ENCODE measurements around the gene CCNY. TPM values are rescaled to one million over a fixed set of nuclear protein-coding genes. Genes with fewer than 3 reads are reported as not detected.

The CCNY gene
- total and polyA plus RNA-seq, 2 of the 13 experiments (the other 11 are each of a cell fraction or from before 2014, with no cell fraction given): 48.2 to 54.7 TPM

DNA sequence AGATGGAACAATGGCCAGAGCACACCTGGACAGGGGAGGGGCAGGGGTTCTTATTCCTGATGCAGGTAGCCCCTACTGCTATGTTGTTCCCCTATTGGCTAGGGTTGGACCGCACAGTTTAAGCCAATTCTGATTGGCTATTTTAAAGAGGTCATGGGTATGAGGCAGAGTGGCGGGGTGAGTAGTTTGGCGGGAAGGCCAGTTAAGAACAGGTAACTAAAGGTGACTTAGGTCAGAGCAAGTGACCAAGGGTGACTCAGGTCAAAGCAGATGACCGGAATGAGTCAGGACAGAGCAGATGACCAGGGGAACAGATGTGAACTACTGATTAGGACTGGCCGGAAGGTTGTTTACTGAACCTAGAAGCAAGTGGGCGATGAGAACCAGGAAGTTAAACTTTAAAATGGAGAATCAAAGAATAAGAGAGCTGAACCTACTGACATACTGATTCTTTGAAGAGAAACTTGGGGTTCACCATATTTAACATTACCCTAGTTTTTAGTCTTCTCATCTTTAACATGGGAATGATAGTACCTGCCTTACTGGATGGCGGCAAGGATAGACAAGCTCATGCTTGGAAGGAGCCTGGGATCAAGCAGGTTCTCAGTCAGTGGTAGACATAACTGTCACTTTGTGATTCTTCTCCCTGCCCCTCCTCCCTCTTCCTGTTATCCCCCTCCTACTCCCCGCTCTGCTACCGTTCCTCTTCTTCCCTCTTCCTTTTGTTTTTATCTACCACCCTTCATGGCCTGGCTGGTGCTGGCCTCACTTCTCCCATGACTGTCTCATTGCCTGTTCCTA is 55.0 kb downstream of the CCNY start (continued):
- TF ChIP-seq ZKSCAN5 (CRISPR knock-in tag; IDR thresholded peaks at IDR 0.05): no peak
- TF ChIP-seq ZBTB3 (CRISPR knock-in tag; IDR thresholded peaks at IDR 0.05; ENCODE audit: borderline replicate concordance, low read depth): no peak
- no peak for TF ChIP-seq FOXK2 (IDR thresholded peaks at IDR 0.05)
- TF ChIP-seq ZNF670 (CRISPR knock-in tag; IDR thresholded peaks at IDR 0.05; ENCODE audit: borderline replicate concordance): no peak
- TF ChIP-seq, protein P1, sequence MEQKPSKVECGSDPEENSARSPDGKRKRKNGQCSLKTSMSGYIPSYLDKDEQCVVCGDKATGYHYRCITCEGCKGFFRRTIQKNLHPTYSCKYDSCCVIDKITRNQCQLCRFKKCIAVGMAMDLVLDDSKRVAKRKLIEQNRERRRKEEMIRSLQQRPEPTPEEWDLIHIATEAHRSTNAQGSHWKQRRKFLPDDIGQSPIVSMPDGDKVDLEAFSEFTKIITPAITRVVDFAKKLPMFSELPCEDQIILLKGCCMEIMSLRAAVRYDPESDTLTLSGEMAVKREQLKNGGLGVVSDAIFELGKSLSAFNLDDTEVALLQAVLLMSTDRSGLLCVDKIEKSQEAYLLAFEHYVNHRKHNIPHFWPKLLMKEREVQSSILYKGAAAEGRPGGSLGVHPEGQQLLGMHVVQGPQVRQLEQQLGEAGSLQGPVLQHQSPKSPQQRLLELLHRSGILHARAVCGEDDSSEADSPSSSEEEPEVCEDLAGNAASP (CRISPR knock-in tag; IDR thresholded peaks at IDR 0.05; ENCODE audit: borderline replicate concordance): no peak
- TF ChIP-seq, protein P2, sequence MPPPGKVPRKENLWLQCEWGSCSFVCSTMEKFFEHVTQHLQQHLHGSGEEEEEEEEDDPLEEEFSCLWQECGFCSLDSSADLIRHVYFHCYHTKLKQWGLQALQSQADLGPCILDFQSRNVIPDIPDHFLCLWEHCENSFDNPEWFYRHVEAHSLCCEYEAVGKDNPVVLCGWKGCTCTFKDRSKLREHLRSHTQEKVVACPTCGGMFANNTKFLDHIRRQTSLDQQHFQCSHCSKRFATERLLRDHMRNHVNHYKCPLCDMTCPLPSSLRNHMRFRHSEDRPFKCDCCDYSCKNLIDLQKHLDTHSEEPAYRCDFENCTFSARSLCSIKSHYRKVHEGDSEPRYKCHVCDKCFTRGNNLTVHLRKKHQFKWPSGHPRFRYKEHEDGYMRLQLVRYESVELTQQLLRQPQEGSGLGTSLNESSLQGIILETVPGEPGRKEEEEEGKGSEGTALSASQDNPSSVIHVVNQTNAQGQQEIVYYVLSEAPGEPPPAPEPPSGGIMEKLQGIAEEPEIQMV (CRISPR knock-in tag; IDR thresholded peaks at IDR 0.05; ENCODE audit: low read depth): no peak
- no peak for TF ChIP-seq RFX1 (IDR thresholded peaks at IDR 0.05)
- TF ChIP-seq RARA (CRISPR knock-in tag; IDR thresholded peaks at IDR 0.05): peak; percentile 86
- TF ChIP-seq PTBP1 (IDR thresholded peaks at IDR 0.05; ENCODE audit: low read depth, low read length, poor library complexity, severe bottlenecking): no peak
- no peak for TF ChIP-seq KDM1A (CRISPR knock-in tag; IDR thresholded peaks at IDR 0.05)
- TF ChIP-seq, protein P3, sequence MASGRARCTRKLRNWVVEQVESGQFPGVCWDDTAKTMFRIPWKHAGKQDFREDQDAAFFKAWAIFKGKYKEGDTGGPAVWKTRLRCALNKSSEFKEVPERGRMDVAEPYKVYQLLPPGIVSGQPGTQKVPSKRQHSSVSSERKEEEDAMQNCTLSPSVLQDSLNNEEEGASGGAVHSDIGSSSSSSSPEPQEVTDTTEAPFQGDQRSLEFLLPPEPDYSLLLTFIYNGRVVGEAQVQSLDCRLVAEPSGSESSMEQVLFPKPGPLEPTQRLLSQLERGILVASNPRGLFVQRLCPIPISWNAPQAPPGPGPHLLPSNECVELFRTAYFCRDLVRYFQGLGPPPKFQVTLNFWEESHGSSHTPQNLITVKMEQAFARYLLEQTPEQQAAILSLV (CRISPR knock-in tag; IDR thresholded peaks at IDR 0.05; ENCODE audit: borderline replicate concordance): no peak
- no peak for TF ChIP-seq JUNB (CRISPR knock-in tag; IDR thresholded peaks at IDR 0.05; ENCODE audit: borderline replicate concordance)
- no peak for TF ChIP-seq PRPF4 (IDR thresholded peaks at IDR 0.05; ENCODE audit: low read depth, low read length, poor library complexity, severe bottlenecking)
- TF ChIP-seq ZEB1 (IDR thresholded peaks at IDR 0.05; ENCODE audit: insufficient replicate concordance, low read depth): peak; percentile 33
- no peak for TF ChIP-seq ZFP82 (CRISPR knock-in tag; IDR thresholded peaks at IDR 0.05; ENCODE audit: borderline replicate concordance)
- TF ChIP-seq, protein P4, sequence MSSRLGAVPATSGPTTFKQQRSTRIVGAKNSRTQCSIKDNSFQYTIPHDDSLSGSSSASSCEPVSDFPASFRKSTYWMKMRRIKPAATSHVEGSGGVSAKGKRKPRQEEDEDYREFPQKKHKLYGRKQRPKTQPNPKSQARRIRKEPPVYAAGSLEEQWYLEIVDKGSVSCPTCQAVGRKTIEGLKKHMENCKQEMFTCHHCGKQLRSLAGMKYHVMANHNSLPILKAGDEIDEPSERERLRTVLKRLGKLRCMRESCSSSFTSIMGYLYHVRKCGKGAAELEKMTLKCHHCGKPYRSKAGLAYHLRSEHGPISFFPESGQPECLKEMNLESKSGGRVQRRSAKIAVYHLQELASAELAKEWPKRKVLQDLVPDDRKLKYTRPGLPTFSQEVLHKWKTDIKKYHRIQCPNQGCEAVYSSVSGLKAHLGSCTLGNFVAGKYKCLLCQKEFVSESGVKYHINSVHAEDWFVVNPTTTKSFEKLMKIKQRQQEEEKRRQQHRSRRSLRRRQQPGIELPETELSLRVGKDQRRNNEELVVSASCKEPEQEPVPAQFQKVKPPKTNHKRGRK (CRISPR knock-in tag; IDR thresholded peaks at IDR 0.05): no peak
- TF ChIP-seq, protein P5, sequence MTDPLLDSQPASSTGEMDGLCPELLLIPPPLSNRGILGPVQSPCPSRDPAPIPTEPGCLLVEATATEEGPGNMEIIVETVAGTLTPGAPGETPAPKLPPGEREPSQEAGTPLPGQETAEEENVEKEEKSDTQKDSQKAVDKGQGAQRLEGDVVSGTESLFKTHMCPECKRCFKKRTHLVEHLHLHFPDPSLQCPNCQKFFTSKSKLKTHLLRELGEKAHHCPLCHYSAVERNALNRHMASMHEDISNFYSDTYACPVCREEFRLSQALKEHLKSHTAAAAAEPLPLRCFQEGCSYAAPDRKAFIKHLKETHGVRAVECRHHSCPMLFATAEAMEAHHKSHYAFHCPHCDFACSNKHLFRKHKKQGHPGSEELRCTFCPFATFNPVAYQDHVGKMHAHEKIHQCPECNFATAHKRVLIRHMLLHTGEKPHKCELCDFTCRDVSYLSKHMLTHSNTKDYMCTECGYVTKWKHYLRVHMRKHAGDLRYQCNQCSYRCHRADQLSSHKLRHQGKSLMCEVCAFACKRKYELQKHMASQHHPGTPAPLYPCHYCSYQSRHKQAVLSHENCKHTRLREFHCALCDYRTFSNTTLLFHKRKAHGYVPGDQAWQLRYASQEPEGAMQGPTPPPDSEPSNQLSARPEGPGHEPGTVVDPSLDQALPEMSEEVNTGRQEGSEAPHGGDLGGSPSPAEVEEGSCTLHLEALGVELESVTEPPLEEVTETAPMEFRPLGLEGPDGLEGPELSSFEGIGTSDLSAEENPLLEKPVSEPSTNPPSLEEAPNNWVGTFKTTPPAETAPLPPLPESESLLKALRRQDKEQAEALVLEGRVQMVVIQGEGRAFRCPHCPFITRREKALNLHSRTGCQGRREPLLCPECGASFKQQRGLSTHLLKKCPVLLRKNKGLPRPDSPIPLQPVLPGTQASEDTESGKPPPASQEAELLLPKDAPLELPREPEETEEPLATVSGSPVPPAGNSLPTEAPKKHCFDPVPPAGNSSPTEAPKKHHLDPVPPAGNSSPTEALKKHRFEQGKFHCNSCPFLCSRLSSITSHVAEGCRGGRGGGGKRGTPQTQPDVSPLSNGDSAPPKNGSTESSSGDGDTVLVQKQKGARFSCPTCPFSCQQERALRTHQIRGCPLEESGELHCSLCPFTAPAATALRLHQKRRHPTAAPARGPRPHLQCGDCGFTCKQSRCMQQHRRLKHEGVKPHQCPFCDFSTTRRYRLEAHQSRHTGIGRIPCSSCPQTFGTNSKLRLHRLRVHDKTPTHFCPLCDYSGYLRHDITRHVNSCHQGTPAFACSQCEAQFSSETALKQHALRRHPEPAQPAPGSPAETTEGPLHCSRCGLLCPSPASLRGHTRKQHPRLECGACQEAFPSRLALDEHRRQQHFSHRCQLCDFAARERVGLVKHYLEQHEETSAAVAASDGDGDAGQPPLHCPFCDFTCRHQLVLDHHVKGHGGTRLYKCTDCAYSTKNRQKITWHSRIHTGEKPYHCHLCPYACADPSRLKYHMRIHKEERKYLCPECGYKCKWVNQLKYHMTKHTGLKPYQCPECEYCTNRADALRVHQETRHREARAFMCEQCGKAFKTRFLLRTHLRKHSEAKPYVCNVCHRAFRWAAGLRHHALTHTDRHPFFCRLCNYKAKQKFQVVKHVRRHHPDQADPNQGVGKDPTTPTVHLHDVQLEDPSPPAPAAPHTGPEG (CRISPR knock-in tag; IDR thresholded peaks at IDR 0.05): no peak
- TF ChIP-seq ZNF382 (CRISPR knock-in tag; IDR thresholded peaks at IDR 0.05; ENCODE audit: borderline replicate concordance): no peak

Measured in HepG2 (cell line).